ENCODE measurements around the gene FGD1.

Gene FGD1

DNA sequence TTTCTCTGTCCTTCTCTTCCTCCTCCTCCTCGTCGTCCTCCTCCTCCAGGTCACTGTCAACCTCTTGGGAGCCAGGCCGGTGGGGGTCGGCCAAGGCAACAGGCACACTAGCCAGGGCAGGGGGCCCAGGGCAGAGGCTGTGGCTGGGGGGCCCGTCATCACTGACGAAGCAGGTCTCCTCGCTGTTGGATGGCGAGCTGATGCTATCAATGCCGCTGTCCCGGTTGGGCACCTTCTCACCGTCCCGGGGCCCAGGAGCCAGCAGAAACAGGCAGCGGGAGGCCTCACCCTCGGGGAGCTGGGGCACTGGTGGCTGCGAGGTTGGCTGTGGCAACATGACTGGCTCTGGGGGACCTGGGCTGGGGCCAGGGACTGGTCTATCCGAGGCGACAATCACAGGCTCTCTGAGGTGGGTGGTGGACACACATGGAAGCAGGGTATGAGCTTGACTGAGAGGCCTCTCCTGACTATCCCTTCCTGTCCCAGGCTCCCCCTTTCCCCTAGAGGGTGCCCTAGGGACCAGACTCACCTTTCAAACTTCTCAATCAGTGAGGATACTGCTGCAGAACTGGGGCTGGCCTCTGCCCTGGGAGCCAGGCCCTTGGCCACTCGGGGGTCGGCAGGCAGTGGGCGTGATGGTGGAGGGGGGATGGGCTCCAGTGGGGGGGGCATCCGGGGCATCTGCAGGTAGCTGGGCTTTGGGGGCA is 25.8 kb downstream of the FGD1 start:
- DNase-seq: no peak

DNA sequence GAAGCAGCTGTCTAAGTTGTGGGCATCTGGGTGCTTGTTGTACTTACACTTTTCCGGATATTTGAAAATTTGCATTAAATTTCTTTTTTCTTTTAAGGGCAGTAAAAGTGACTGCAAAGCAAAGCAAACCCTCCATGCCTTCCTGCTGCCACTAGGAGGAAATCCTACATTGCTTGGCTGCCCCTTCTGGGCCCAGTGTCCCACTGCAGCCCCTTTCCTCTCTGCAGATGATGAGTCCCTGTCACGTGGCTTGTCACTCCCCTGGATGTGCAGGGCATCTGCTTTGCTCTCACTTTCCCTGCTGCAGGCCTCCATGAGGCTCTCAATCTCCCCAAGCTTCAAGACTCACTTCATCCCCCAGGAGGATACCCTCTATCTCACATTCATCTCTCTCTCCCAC is 43.1 kb downstream of the FGD1 start:
- no peak for DNase-seq

DNA sequence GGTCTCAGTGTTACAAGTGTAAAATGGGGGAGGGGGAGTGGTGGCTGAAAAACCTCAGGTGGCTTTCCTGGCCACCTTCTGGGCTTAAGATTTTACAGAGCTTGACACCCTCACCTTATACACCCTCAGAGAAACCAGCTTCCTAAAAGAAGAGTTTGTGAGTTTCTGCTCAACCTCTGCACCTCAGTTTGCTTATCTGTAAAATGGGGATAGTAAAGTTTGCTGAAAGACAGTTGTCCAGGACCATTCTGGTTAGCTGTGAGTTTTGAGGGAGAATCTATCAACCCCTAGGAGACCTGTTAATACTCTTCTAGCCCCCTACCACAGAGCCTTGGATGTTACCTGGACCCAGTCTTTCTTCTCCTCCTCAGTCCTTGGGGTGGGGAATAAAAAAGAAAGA is 46.1 kb downstream of the FGD1 start:
- no peak for DNase-seq

DNA sequence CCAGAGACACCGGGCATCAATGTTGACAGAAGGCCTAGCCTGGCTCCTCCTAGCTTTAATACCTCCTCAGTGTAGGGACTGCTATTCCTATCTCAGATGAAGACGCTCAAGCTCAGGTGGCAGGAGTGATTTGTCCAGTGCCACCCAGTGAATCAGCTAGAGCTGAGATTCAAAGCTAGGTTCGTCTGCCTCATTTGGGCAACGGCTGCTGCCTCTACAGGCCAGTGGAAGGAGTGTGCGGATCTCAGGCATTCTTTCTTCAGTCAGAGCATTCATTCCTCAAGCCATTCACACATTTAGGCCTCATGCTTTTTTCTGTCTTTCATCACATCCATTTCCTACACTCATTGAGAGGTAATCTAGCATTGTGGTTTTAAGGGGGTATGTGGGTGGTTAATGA is 48.6 kb downstream of the FGD1 start:
- DNase-seq: no peak

DNA sequence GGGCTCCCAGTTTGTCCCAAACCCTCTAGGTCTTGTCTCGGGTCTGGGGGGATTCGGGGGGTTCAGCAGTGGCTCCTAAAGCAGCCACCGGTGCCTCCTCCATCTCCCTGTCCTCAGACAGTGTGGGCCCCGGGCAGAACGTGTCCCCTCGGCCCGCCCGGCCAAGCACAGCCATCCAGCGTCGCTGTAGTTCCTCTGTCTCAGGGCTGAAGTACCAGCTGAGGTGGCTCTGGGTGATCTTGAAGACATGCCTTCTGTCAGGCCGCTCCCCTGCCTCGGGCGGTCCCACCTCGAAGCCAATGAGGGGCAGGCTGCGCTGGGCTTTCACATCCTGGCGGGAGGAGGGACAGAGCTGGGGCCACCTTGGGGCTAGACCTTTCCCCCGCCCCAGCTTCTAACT is 50.0 kb downstream of the FGD1 start:
- no peak for DNase-seq

DNA sequence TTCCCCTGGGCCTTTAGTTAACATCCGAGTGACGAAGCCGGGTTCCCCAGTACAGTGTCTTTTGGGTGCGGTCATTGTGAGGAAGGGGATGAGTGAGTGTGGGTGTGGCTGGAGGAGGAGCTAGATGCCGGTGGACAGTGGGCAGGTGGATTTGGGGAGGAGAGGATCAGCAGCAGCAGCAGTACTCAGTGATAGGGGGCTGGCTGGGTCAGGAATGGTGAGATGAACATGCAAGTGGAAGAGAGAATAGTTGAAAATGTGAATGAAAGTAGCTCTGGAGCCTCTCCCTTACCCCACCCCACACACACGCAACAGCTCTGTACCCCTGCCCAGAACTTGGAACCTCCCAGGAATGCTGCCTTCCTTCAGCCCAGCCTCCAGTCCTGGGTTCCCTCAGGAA is 51.3 kb downstream of the FGD1 start:
- DNase-seq: no peak

DNA sequence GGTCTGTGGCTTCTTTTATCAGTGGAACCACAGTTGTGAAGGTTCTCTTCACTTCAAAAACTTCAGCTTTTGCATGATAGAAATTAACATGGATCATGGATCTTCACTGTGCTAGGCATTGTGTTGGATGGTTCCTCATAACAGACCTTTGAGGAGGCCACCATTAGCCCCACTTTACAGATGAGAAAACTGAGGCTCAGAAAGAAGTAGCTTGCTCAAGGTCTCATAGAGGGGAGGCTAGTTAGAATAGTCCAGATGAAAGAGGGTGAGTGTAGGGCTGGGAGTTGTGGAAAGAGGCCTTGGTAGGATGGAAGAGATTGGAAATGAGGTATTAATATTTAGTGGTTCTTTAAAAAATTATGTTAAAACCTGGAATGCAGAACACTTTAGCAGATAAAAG is 53.2 kb downstream of the FGD1 start:
- no peak for DNase-seq

DNA sequence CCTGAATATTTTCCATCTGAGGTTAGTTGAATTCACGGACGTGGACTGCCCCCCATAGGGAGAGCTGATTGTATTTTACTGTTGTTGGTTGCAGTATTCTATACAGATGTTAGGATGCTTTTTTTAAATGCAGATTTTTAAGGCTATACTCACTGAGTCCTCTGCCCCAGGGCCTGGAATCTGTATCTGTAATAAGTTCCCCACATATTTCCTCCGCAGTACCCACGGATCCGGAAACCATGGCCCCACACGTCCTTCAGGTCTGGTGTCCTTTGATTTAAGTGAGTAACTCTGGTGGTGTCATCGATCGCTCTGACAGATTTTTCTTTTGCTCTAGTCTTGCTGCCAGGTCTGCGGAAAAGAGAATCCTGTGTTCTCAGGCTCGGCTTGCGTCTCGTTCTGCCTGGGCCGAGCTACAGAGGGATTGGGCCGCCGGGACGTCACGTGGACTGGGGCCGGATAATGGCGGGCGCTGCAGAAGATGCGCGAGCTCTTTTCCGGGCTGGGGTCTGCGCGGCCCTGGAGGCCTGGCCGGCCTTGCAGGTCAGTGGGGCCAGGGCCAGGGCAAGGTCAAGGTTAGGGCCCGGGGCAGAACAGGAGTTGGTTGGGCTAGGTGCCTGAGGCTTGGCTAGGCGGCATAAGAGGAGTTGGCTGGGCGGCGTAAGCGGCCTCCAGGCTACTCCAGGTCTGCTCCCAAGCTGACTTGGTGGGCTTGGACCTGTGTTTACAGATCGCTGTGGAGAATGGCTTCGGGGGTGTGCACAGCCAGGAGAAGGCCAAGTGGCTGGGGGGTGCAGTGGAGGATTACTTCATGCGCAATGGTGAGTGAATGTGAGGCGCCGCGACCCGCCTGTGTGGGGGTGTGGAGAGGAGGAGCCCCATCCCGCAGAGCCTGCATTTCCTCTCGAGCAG is 55.8 kb downstream of the FGD1 start, which contains the start of gene TSR2:
TSR2 (plus strand) TSS at position 445 of the 912 bp plus-strand sequence; CDS start at position 463, 18 bp downstream.
- DNase-seq: peak; percentile 73

DNA sequence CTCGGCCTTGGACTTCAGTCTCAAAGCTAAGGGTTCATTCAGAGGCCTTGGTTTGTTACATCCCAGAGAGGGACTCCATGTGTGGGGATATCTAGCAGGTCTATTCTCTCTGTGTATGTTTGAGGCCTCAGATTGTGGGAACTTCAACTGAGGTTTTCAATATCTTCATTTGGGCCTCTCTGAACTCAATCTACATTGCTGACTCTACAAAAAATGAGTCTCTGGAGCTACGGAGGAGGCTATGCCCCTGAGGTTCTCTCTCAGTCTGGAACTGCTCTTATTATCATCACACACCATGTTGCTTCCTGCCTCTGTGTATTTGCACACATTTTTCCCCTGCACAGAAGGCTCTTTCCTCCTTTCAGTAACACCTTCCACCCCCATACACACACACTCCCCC is 60.9 kb downstream of the FGD1 start:
- DNase-seq: no peak

DNA sequence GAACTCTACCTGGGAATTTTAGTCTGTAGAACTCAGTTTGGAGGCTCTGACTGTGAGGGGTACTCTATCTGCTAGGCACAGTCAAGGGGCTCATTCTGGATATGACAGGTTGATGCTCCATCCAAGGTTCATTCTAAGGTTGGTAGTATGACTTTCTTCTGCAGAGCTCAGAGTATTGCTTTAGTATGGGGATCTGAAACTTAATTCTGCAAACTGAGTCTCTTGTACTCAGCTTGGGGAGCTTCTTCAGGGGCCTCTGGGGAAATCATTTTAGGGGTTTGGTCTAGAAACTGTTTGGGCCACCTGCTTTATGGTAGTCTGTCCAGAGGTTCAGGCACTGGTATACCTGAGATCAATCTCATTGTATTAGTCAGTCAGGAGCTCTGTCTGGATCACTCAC is 65.5 kb downstream of the FGD1 start:
- no peak for DNase-seq

DNA sequence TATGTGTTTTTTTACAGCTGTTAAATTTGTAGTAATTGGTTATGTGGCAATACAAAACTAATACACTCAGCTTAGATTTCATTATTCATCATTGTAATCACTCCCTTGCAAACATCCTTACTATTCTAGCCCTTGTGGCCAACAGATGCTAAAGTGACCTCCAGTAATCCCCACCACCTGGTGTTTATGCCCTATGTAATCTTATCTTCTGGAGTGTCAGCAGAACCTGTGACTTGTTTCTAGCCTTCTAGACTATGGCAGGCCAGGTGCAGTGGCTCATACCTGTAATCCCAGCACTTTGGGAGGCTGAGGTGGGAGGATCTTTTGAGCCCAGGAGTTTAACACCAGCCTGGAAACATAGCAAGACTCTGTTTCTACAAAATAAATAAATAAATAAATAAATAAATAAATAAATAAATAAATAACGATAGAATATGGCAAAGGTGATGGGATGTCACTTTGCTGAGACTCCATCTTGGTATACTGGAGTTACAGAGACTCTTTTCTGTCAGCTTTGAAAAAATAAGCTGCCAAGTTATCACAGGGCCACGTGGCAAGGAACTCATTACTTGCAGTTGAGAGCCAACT is 68.1 kb downstream of the FGD1 start:
- DNase-seq: no peak

DNA sequence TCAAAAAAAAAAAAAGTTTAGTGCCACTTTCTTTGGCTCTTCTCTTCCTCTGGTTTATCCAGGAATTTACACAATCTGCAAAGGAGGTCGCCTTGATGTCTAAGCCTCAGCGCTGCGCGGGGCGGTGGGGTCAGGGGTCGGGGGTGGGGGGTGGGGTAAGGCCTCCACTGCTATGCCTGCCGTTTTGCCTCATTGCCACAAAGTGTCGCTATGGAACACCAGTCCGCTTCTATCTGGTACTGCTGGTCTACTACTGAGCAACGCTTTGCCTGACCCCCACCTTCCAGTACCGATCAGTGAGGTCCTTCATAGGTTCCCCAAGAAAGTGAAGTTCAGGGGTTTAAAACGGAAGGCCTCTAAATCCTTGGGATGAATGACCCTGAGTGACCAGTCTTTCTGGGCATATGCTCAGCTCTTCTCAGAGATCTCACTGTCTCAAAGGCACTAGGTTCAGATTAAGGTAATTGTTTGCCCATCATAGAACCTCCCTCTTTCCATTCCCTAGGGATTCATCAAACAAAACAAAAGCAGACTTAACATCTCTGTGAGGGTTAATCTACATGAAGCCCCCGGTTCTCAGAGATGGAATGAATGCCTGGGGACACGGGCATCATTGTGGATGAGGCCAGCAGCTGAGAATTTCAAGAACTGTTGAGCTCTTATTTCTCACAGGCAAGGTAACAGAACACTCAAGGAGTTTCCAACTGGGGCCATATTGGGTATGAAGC is 72.7 kb downstream of the FGD1 start:
- DNase-seq: no peak

DNA sequence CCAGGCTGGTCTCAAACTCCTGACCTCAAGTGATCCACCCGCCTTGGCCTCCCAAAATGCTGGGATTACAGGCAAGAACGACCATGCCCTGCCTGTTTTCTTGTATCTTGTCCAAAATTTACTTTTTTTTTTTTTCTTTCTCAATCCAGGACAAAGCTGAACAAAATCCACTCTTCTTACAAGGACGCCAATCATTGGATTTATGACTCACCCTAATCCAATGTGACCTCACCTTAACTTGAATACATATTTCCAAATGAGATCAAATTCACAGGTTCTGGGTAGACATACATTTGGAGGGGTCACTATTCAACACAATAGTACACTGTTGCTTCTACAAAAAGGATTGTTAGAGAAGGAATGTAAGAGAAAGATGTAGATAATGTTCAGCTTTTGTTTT is 73.9 kb downstream of the FGD1 start:
- no peak for DNase-seq

DNA sequence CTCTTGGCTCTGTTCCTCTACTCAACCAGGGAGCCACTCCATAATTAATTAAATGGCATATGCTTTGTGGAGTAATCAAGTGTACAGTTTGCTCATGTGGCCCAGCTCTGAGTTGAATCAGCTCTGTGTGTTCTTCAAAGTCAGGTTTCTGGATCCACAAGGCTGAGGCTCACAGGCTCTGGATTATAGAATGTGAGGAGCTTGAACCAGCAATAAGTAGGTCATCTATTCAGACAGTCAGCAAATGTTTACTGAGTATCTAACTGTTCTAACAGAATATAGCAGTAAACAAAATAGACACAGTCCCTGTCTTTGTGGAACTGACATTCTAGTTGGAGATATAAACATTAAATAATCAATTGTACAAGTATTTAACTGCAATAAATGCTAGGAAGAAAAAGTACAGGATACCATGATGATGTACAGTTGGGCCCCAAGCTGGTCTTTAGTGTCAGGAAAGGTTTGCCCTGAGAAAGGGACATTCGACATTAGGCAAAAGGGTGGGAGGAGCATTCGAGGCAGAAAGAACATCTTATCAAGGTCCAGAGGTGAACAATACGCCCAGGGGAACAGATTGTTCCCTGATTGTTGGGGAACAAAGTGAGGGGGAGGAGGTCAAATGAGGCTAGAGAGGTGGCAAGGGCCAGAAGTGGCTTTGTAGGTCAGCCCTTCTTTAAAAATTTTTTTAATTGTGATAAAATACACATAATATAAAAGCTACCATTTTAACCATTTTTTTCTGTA is 76.3 kb downstream of the FGD1 start:
- DNase-seq: no peak

DNA sequence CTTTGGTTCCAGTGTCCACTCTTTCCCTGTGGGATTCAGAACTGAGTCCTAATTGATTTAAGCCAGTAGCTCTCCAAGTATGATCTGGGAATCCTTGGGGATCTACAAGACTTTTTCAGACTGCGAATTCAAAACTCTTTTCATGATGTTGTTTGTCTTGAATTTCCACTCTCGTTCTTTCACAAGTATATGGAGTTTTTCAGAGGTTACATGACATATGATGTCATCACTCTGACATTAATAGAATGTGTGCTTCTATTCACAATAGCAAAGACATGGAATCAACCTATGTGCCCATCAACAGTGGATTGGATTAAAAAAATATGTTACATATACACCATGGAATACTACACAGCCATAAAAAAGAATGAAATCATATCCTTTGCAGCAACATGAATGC is 79.1 kb downstream of the FGD1 start:
- no peak for DNase-seq

DNA sequence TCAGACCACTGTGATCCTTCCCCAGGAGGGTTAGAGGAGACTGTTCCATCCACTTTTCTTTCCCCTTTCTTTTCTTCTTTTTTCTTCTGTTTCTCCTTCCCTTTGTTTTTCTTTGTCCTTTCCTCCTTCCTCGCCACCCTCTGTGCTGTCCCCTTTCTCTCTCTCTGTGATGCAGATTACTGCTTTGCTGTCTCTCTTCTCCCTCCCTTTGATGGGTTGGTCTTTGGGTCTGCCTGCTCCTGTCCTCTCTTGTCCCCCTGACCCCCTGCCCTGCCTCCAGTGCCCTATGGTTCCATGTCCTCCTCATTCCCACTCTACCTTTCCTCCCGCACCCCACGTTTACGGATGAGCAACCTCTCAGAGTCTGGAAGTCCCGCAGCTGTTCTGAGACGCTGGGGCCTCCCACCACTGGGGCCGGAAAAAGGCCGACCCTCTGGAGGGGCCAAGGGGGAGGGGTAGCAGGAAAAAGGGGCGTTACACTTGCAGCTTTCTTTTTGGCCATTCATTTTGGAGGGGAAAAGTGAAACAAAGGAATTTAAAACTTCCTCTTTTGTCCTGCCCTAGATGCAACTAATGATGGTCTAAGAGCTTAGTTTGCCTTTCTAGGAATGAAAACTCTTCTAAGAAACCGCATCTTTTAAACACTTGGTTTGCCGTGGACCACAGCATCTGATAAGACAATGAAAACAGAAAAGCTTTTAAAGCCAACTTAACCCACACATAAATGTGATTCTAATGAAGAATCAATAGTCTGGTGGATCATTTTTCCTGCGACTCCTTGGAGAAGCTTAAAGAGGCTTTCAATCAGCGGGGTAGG is 80.3 kb downstream of the FGD1 start:
- no peak for DNase-seq

DNA sequence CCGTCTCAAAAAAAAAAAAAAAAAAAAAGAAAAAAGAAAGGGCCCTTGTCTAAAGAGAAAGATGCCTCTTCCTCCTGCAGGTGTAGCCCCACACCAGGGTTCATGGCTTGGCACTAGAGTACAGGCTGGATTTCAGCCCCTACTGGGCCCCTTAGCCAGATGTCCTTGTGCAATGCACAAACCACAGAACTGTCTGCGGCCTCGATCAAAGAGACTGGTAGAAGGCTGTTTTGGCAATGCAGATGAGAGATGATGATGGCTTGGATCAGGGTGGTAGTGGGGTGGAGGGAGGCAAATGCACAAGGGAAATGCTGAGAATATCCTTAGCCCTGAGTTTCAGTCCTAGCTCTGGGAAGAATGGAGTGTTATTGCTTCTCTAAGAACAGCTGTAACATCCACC is 82.3 kb downstream of the FGD1 start:
- no peak for DNase-seq

DNA sequence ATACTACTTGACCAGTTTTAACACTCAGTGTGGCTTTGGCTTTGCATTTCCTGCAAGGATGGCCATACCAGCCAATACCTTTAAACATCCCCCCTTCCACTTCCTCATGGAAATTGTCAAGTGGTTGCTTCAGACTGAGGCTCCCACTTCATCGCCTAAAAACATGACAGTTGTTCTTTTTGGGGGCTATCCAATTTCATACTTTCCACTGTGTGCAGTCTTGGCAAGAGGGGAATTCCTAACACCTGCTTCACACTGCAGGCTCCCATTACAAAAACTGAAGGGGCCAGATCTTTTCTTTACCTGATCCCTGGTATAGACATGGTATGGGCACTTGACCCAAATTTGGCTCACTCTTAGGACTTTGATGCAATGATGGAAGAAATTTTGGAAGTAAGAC is 84.3 kb downstream of the FGD1 start:
- no peak for DNase-seq

DNA sequence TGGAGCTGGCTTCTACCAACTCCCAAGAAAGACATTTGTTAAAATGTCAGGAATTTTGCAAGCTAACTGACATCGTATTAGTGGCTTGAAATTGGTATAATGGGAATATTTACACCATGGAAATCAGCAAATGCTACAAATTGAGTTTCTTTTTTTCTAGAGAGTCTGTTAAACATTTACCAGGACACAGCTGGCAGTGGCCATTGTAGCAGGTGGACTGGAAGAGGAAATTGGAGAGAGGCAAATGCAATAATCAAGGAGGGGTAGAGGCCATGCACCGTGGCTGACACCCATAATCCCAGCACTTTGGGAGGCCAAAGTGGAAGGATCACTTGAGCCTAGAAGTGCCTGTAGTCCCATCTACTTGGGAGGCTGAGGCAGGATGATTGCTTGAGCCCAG is 88.8 kb downstream of the FGD1 start:
- no peak for DNase-seq

DNA sequence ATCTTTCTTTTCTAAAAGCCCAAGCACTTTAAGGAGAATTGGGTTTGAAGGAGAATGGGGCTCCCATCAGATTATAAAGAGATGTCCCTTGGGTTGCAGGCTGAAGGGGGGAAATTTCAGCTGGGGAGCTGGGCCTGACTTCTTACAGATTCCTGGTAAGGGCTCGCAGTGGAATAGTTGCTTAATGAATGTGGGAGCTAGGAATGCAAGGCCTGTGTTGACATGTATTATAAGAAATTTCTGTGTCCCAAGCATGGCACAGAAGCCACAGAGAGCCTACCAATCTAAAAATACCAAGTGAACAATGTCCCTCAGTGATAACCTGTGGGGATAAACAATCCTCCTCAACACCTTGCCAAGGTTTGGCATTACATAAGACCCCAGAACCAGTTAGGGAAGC is 98.9 kb downstream of the FGD1 start:
- DNase-seq: no peak
